Muscle of leg (tissue), 11 donors: ENCODE data around the gene MRC2. TPM values are rescaled to one million over a fixed set of nuclear protein-coding genes. Genes with fewer than 3 reads are reported as not detected.

Source experiments
- DNase-seq: peaks from one replicate; pipeline ENCODE4 v3.0.0; 2013
- H3K27ac ChIP-seq: one replicate; pipeline ENCODE4 v1.5.1; 2013; ENCODE audit warnings: mild to moderate bottlenecking, low read length, control low read depth
- H3K27me3 ChIP-seq: one replicate; pipeline ENCODE4 v1.6.1; 2013; ENCODE audit warnings: low read length; ENCODE audit not compliant: control insufficient read depth, insufficient read depth
- H3K36me3 ChIP-seq: one replicate; pipeline ENCODE4 v1.6.1; 2013; ENCODE audit warnings: low read length; ENCODE audit not compliant: control insufficient read depth, insufficient read depth
- H3K4me1 ChIP-seq: one replicate; pipeline ENCODE4 v1.6.1; 2013; ENCODE audit warnings: low read length; ENCODE audit not compliant: control insufficient read depth, insufficient read depth
- H3K4me3 ChIP-seq: one replicate; pipeline ENCODE4 v1.5.1; 2013; ENCODE audit warnings: low read length, control low read depth
- H3K9me3 ChIP-seq: replicated peaks from 2 replicates; pipeline ENCODE4 v1.6.1; 2013; ENCODE audit warnings: low read depth, low read length; ENCODE audit not compliant: control insufficient read depth
- WGBS: methylation state at CpG from one replicate; pipeline ENCODE4 v1.1.5; 2013; ENCODE audit warnings: missing lambda C conversion rate; ENCODE audit not compliant: insufficient coverage; 5-methylcytosine and 5-hydroxymethylcytosine counted together
- polyA plus RNA-seq, 8 donors: library from polyadenylated mRNA; unstranded; fragments of 120-200 nt; gene quantifications; one replicate each; pipeline versions ENCODE4 v1.2.1 to v1.2.3, GENCODE V29; 2013; ENCODE audit warnings: inconsistent platforms in 1 of 8, low replicate concordance in 1 of 8; ENCODE audit not compliant: insufficient read length in 8 of 8, insufficient read depth in 1 of 8
- total RNA-seq: library from RNA; stranded (reverse); fragments of 120-200 nt; gene quantifications from one replicate; pipeline ENCODE4 v1.2.4, GENCODE V29; 2013

The MRC2 gene
- total and polyA plus RNA-seq, 9 donors: 115 to 206 (median 149) TPM

- peak; percentile 70 for DNase-seq
- WGBS: 62% methylated on average over 7 of the region's 15 CpGs
- Histone ChIP-seq H3K4me1 (peaks cover 40% of the 10 kb centered on the region), H3K27ac (peak overlapping the region; percentile 20), H3K9me3 (peaks cover 9% of the 10 kb centered on the region), H3K36me3 (no peaks in the 10 kb centered on the region), H3K27me3 (no peaks in the 10 kb centered on the region), H3K4me3 (no peak overlapping the region)
Measured at GRCh38 chr17:62658136-62658920, 30.9 kb downstream of the MRC2 start.

GRCh38 chr17:62660629-62661118 is 33.2 kb downstream of the MRC2 start:
- H3K27ac ChIP-seq: no peak overlapping the region
- peaks cover 9% of the 10 kb centered on the region for H3K9me3 ChIP-seq
- WGBS: 100% methylated on average over 1 of the region's 2 CpGs
- H3K4me1 ChIP-seq: peaks cover 22% of the 10 kb centered on the region
- no peaks in the 10 kb centered on the region for H3K27me3 ChIP-seq
- DNase-seq: no peak
- H3K36me3 ChIP-seq: peaks cover 3% of the 10 kb centered on the region
- H3K4me3 ChIP-seq: no peak overlapping the region

GRCh38 chr17:62661337-62661736 is 33.9 kb downstream of the MRC2 start:
- no peak for DNase-seq
- WGBS: no CpG with 5 or more reads among the region's 1 CpG
- H3K27me3 ChIP-seq: no peaks in the 10 kb centered on the region
- H3K4me1 ChIP-seq: peaks cover 17% of the 10 kb centered on the region
- no peak overlapping the region for H3K4me3 ChIP-seq
- peaks cover 9% of the 10 kb centered on the region for H3K9me3 ChIP-seq
- peaks cover 8% of the 10 kb centered on the region for H3K36me3 ChIP-seq
- no peak overlapping the region for H3K27ac ChIP-seq

- H3K9me3 ChIP-seq: peaks cover 9% of the 10 kb centered on the region
- peaks cover 7% of the 10 kb centered on the region for H3K4me1 ChIP-seq
- no peaks in the 10 kb centered on the region for H3K27me3 ChIP-seq
- WGBS: 100% methylated on average over 1 of the region's 6 CpGs
- DNase-seq: no peak
- H3K27ac ChIP-seq: no peak overlapping the region
- no peak overlapping the region for H3K4me3 ChIP-seq
- peaks cover 11% of the 10 kb centered on the region for H3K36me3 ChIP-seq
Measured at GRCh38 chr17:62662855-62663254, 35.4 kb downstream of the MRC2 start.

GRCh38 chr17:62663304-62663703 is 35.8 kb downstream of the MRC2 start:
- no peak overlapping the region for H3K4me3 ChIP-seq
- H3K27ac ChIP-seq: no peak overlapping the region
- H3K9me3 ChIP-seq: peaks cover 9% of the 10 kb centered on the region
- H3K27me3 ChIP-seq: no peaks in the 10 kb centered on the region
- peaks cover 5% of the 10 kb centered on the region for H3K4me1 ChIP-seq
- no peak for DNase-seq
- peaks cover 11% of the 10 kb centered on the region for H3K36me3 ChIP-seq
- 86% methylated on average over 3 of the region's 6 CpGs for WGBS

- WGBS: 95% methylated on average over 24 of the region's 25 CpGs
Measured at GRCh38 chr17:62664336-62665120, 37.1 kb downstream of the MRC2 start.

DNA sequence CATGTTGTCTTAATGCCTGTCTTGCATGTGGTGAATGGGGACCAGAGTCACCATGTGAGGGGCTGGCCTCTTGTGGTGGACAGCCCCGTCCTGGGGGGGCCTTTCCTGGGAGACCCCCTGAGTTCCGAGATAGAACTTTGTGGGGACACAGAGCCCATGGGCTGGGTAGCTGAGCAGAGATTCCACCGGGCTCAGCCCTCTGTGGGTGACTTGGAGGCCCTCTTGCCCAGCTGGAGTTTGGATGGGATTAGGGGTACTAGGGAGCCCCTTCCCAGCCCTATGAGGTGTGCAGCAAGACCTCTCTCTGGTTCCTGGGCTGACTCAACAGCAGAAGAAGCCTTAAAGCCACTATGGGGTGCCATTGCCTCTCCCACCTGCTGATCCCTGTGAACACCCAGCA is 38.1 kb downstream of the MRC2 start:
- Histone ChIP-seq H3K36me3 (peaks cover 22% of the 10 kb centered on the region), H3K4me3 (no peak overlapping the region), H3K4me1 (no peaks in the 10 kb centered on the region), H3K9me3 (peaks cover 4% of the 10 kb centered on the region), H3K27ac (no peak overlapping the region), H3K27me3 (no peaks in the 10 kb centered on the region)
- WGBS: 100% methylated on average over 3 of the region's 3 CpGs
- no peak for DNase-seq

More at GRCh38 chr17:62664336-62665120, 37.1 kb downstream of the MRC2 start:
- Histone ChIP-seq H3K9me3 (peaks cover 9% of the 10 kb centered on the region), H3K27ac (no peak overlapping the region), H3K27me3 (no peaks in the 10 kb centered on the region), H3K4me3 (no peak overlapping the region), H3K4me1 (no peaks in the 10 kb centered on the region), H3K36me3 (peaks cover 16% of the 10 kb centered on the region)
- DNase-seq: no peak

GRCh38 chr17:62666061-62666800 is 38.8 kb downstream of the MRC2 start:
- Histone ChIP-seq H3K4me1 (no peaks in the 10 kb centered on the region), H3K36me3 (peaks cover 22% of the 10 kb centered on the region), H3K27ac (no peak overlapping the region), H3K4me3 (no peak overlapping the region), H3K27me3 (no peaks in the 10 kb centered on the region), H3K9me3 (no peaks in the 10 kb centered on the region)
- DNase-seq: no peak
- 77% methylated on average over 22 of the region's 30 CpGs for whole genome bisulfite sequencing

GRCh38 chr17:62666801-62667591 is 39.5 kb downstream of the MRC2 start:
- Histone ChIP-seq H3K9me3 (no peaks in the 10 kb centered on the region), H3K4me1 (no peaks in the 10 kb centered on the region), H3K27me3 (no peaks in the 10 kb centered on the region), H3K4me3 (no peak overlapping the region), H3K27ac (no peak overlapping the region), H3K36me3 (peaks cover 24% of the 10 kb centered on the region)
- no peak for DNase-seq
- 92% methylated on average over 23 of the region's 40 CpGs for WGBS
